GM18907 (cell line): Measurements from ENCODE around the gene SATL1.
A peak's percentile ranks its signal among the peaks of the same experiment; 100 is the strongest.
"Not testable (repeated sequence)": the region's sequence is repeated elsewhere in the genome, so short reads cannot be mapped to it uniquely, and the experiment has no call there.

Experiments used
- ATAC-seq: cut with Tn5 transposase; IDR thresholded peaks from one replicate; pipeline ENCODE4 v1.9.1; 2021; ENCODE audit warnings: mild to moderate bottlenecking, moderate library complexity; ENCODE audit not compliant: unreplicated experiment

SATL1 gene

GRCh38 chrX:85112293-85112692, 131.3 kb downstream of the SATL1 start:
- ATAC-seq, result no peak

GRCh38 chrX:85111347-85111746, 132.2 kb downstream of the SATL1 start:
- no peak for ATAC-seq

GRCh38 chrX:85109235-85109634, 134.3 kb downstream of the SATL1 start:
- no peak for ATAC-seq

- ATAC-seq, result no peak
These were observed 135.4 kb downstream of the SATL1 start for GRCh38 chrX:85108165-85108564.

- ATAC-seq, result no peak
These were observed 136.2 kb downstream of the SATL1 start for GRCh38 chrX:85107407-85107806.

- no peak for ATAC-seq
These were observed 154.2 kb downstream of the SATL1 start for GRCh38 chrX:85089321-85089840.

- ATAC-seq, result peak; percentile 92
These were observed 158.7 kb downstream of the SATL1 start for GRCh38 chrX:85084770-85085393.

- ATAC-seq, result not testable (repeated sequence)
These were observed 166.3 kb downstream of the SATL1 start for GRCh38 chrX:85077247-85077646.

GRCh38 chrX:85065512-85066198, 177.9 kb downstream of the SATL1 start:
- ATAC-seq, result no peak

GRCh38 chrX:85052636-85053343, 190.8 kb downstream of the SATL1 start:
- ATAC-seq, result peak; percentile 43

GRCh38 chrX:85052205-85052604, 191.4 kb downstream of the SATL1 start:
- ATAC-seq, result no peak

- ATAC-seq, result no peak
These were observed 192.0 kb downstream of the SATL1 start for GRCh38 chrX:85051627-85052026.
